Measurements from ENCODE around the gene KSR1.
"Not testable (repeated sequence)": the region's sequence is repeated elsewhere in the genome, so short reads cannot be mapped to it uniquely, and the experiment has no call there.

The KSR1 gene

GRCh38 chr17:27429666-27430382 lies 26.4 kb upstream of the KSR1 start:
- no peak overlapping the region for H3K27ac ChIP-seq
- TF ChIP-seq CTCF (conservative IDR thresholded peaks at IDR 0.05) = no peak
- no peak for TF ChIP-seq ZFX (IDR thresholded peaks at IDR 0.05)

- TF ChIP-seq CTCF (conservative IDR thresholded peaks at IDR 0.05) (no peak), ZFX (IDR thresholded peaks at IDR 0.05) (no peak)
- no peak overlapping the region for H3K27ac ChIP-seq
Observed at GRCh38 chr17:27430383-27430840, 25.8 kb upstream of the KSR1 start.

- no peak overlapping the region for H3K27ac ChIP-seq
- peak; percentile 66 for TF ChIP-seq CTCF (conservative IDR thresholded peaks at IDR 0.05)
- TF ChIP-seq ZFX (IDR thresholded peaks at IDR 0.05) = no peak
Observed at GRCh38 chr17:27430882-27431491, 25.3 kb upstream of the KSR1 start.

- TF ChIP-seq CTCF (conservative IDR thresholded peaks at IDR 0.05) (no peak), ZFX (IDR thresholded peaks at IDR 0.05) (no peak)
- no peak overlapping the region for H3K27ac ChIP-seq
Observed at GRCh38 chr17:27433521-27433920, 22.7 kb upstream of the KSR1 start.

- H3K27ac ChIP-seq = not testable (repeated sequence)
Observed at GRCh38 chr17:27435431-27436070, 20.7 kb upstream of the KSR1 start.

GRCh38 chr17:27438348-27438998 lies 17.8 kb upstream of the KSR1 start:
- no peak overlapping the region for H3K27ac ChIP-seq
- TF ChIP-seq ZFX (IDR thresholded peaks at IDR 0.05) (no peak), CTCF (conservative IDR thresholded peaks at IDR 0.05) (no peak)

GRCh38 chr17:27439342-27439741 lies 16.9 kb upstream of the KSR1 start:
- H3K27ac ChIP-seq = no peak overlapping the region
- TF ChIP-seq ZFX (IDR thresholded peaks at IDR 0.05) = no peak
- TF ChIP-seq CTCF (conservative IDR thresholded peaks at IDR 0.05) = no peak
